GM10266 (cell line): ENCODE measurements around the gene SNCAIP.

Experiments used
- DNase-seq: peaks from one replicate; pipeline ENCODE4 v3.0.0; 2012; ENCODE audit errors: extremely low spot score
- TF ChIP-seq, protein P1 (sequence below): IDR thresholded peaks from 2 replicates; pipeline ENCODE4 v1.5.1; 2012; ENCODE audit warnings: mild to moderate bottlenecking, low read depth; ENCODE audit not compliant: control insufficient read depth, insufficient read depth; ENCODE audit errors: missing control alignments

Gene SNCAIP

DNA sequence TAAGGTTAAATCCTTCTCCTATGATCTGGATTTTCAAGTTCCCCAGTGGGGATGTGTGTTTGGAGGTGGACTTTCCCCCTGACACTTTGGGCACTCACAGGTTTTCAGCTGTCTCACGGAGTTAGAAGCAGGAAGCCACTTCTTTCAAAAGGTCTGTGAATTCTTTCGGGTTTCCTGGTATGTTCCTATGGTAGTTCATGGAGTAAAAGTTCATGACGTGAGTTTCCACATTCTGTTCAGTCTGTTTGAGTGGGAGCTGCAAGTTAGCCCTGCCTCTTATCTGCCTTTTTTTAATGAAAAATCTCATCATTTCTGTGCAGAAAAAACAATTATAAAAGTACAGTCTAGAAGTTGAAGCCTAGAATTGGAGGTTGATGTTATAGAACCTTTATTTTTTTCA, 24.9 kb upstream of the SNCAIP start:
- TF ChIP-seq, protein P1, sequence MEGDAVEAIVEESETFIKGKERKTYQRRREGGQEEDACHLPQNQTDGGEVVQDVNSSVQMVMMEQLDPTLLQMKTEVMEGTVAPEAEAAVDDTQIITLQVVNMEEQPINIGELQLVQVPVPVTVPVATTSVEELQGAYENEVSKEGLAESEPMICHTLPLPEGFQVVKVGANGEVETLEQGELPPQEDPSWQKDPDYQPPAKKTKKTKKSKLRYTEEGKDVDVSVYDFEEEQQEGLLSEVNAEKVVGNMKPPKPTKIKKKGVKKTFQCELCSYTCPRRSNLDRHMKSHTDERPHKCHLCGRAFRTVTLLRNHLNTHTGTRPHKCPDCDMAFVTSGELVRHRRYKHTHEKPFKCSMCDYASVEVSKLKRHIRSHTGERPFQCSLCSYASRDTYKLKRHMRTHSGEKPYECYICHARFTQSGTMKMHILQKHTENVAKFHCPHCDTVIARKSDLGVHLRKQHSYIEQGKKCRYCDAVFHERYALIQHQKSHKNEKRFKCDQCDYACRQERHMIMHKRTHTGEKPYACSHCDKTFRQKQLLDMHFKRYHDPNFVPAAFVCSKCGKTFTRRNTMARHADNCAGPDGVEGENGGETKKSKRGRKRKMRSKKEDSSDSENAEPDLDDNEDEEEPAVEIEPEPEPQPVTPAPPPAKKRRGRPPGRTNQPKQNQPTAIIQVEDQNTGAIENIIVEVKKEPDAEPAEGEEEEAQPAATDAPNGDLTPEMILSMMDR = no peak

DNA sequence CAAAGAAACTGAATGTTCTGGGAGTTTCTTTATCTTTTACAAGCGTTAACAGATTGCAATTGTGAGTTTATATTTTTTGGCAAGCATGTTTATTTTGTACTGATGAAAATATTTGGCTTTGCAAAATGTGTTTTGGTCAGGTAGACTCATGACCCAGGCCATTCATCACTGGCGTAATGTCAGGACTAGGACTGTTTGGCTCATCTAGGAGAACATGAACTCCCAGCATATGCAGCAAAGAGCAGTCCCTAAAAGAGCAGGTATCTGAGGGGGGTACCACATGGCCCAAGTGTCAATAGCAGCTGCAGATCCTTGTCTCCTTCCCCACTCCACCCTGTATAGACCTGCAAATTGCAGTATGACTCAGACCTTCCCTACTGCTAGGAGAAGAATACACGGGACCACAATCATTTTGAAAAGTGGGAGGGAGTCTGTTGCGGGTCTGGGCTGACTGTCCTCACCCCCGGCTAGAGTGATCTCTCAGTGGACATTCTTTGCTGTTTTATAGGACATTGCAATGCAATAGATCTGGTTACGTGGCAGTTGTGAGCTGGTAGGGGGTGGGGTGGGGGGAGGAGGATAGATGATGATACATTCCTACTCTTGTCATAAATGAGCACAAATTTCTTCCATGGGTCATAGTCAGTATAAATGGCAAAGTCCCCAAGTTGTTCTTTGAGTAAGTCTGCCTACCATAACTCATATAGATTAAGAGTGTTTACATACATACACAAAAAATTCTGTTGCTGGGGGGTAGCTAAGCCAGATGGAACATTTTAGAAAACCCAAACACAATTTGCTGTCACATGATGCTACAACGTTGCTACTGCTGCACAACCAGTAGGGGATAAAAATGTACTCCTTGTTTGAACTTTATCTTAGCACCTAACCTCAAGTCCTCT, 20.8 kb upstream of the SNCAIP start:
- no peak for DNase-seq
- TF ChIP-seq, protein P1 = no peak

More for the DNA sequence above, 24.9 kb upstream of the SNCAIP start:
- no peak for DNase-seq

DNA sequence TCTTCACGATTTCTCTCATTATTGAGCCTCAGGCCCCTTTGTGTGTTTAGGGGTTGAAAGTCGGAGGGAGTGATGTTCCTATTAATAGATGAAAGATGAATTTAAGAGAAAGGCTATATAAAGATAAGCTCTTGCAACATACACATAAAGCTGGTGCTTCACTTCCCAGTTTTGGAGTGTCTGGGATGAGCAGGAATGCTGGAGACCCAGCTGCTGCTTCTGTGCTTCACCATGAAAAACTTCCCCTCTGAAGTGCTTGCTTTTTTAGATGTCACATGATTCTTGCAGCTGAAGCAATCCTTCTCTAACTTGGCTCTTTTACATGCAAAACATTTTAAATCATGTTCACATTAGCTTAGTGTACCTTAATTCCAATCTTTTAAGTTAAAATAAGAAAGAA, 19.7 kb upstream of the SNCAIP start:
- TF ChIP-seq, protein P1 = no peak
- no peak for DNase-seq

DNA sequence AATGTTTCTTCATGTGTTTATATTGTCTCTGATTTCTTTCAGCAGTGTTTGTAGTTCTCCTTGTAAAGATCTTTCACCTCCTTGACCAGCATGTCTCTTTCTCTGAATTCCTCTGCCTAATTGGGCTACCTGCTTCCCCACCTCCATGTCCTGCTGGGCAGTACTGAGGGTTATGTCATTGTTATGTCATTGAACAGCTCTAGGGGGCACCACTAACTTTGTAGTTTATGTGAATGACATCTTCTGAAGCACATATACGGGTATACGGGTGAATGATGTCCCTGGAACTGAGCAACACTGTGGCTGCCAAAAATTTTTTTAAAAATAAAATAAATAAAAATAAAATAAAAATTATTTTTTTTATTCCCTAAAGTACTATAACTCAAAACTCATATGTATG, 16.9 kb upstream of the SNCAIP start:
- no peak for DNase-seq
- TF ChIP-seq, protein P1 = peak; percentile 40

- no peak for DNase-seq
- TF ChIP-seq, protein P1 = no peak
These were observed 15.2 kb upstream of the SNCAIP start for GRCh38 chr5:122296871-122297270.

DNA sequence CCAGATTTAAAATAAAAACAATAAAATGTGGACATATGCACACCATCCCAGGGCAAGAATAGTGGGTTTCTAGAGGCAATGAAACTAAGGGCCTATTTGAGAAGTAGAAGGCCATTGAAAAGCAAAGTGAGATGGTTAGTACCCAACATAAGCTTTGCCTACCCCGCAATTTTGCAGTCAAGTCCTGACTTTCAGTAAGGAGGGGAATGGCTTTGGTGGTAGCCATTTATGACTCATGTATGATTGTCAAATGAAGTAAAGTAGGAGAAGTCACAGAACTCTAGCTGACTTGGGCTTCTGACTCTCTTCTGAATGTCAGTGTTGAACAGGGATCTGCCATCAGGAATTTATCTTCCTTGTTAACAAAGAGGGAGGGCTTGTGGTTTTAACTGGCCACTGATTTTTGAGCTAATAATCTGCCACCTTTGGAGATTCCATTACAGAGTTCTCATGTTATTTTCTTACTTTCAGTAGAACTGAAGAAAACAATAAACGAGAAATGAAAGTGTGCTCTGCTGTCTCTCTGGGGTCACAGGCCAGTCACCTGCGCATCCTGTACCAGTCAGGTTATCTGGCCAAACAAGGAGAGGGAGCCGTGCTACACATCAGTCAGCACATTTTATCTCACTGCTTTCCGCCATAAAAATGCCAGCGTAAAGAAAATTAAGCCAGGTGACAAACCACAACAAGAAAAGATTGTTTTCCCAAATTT, 14.3 kb upstream of the SNCAIP start:
- TF ChIP-seq, protein P1 = no peak
- no peak for DNase-seq

- no peak for DNase-seq
- TF ChIP-seq, protein P1 = no peak
These were observed 11.7 kb upstream of the SNCAIP start for GRCh38 chr5:122300374-122300773.
